Activated T-helper 2 cell treated with anti-CD3 and anti-CD28 coated beads, Interferon-gamma antibody, Interleukin-2, Interleukin-4, amounts not matched to agents 10 μg/mL and 5 μg/mL and 100 μg/mL, durations not matched to agents 14 hours and 24 hours and 36 hours (primary cell): ENCODE results near the gene RBMS3. TPM values are rescaled to one million over a fixed set of nuclear protein-coding genes. Genes with fewer than 3 reads are reported as not detected.

Experiments
- DNase-seq: peaks from one replicate; pipeline ENCODE4 v3.0.0; 2021; ENCODE audit warnings: low spot score
- H3K27ac Mint-ChIP-seq: one replicate; pipeline ENCODE4 v1.8.0; 2021; ENCODE audit warnings: mixed read lengths
- H3K27me3 Mint-ChIP-seq: one replicate; pipeline ENCODE4 v1.8.0; 2021; ENCODE audit warnings: low read depth, mixed read lengths
- H3K36me3 Mint-ChIP-seq: one replicate; pipeline ENCODE4 v1.8.0; 2021; ENCODE audit warnings: low read depth, mixed read lengths
- H3K4me1 Mint-ChIP-seq: one replicate; pipeline ENCODE4 v1.8.0; 2021; ENCODE audit warnings: low read depth, mixed read lengths
- H3K4me3 Mint-ChIP-seq: one replicate; pipeline ENCODE4 v1.8.0; 2021; ENCODE audit warnings: low read depth, mild to moderate bottlenecking, moderate library complexity, mixed read lengths
- H3K9me3 Mint-ChIP-seq: one replicate; pipeline ENCODE4 v1.8.0; 2021; ENCODE audit warnings: mixed read lengths
- intact Hi-C: fragments of 100-400 bp; cut with micrococcal nuclease; formaldehyde crosslinking; loops from one replicate; pipeline ENCODE4 v1.15.1; 2023
- total RNA-seq: library from RNA; stranded (reverse); gene quantifications from 2 replicates; pipeline ENCODE4 v1.2.3, GENCODE V29; 2022

The RBMS3 gene
- total RNA-seq, 1 donor from 2014 or later, result 5.3 TPM

- no peaks in the 10 kb centered on the region for H3K36me3 Mint-ChIP-seq
- H3K4me3 Mint-ChIP-seq, result no peak overlapping the region
- no peak overlapping the region for H3K27ac Mint-ChIP-seq
- no peaks in the 10 kb centered on the region for H3K9me3 Mint-ChIP-seq
- peaks cover 5% of the 10 kb centered on the region for H3K4me1 Mint-ChIP-seq
- H3K27me3 Mint-ChIP-seq, result no peaks in the 10 kb centered on the region
- intact Hi-C loops, result no loop called here
- no peak for DNase-seq
These were observed 89.2 kb downstream of the RBMS3 start for GRCh38 chr3:29370021-29370420.

- intact Hi-C loops, result no loop called here
- Mint-ChIP-seq H3K36me3 (no peaks in the 10 kb centered on the region), H3K4me3 (no peak overlapping the region), H3K27ac (no peak overlapping the region), H3K27me3 (no peaks in the 10 kb centered on the region), H3K9me3 (no peaks in the 10 kb centered on the region), H3K4me1 (peaks cover 5% of the 10 kb centered on the region)
- DNase-seq, result no peak
These were observed 89.9 kb downstream of the RBMS3 start for GRCh38 chr3:29370476-29371420.

GRCh38 chr3:29373131-29373680, 92.3 kb downstream of the RBMS3 start:
- no peak for DNase-seq
- intact Hi-C loops, result no loop called here
- Mint-ChIP-seq H3K27me3 (no peaks in the 10 kb centered on the region), H3K27ac (no peak overlapping the region), H3K36me3 (no peaks in the 10 kb centered on the region), H3K4me1 (peaks cover 5% of the 10 kb centered on the region), H3K4me3 (no peak overlapping the region), H3K9me3 (no peaks in the 10 kb centered on the region)

GRCh38 chr3:29374226-29374625, 93.4 kb downstream of the RBMS3 start:
- Mint-ChIP-seq H3K4me1 (peaks cover 5% of the 10 kb centered on the region), H3K4me3 (no peak overlapping the region), H3K27ac (no peak overlapping the region), H3K9me3 (no peaks in the 10 kb centered on the region), H3K36me3 (no peaks in the 10 kb centered on the region), H3K27me3 (no peaks in the 10 kb centered on the region)
- intact Hi-C loops, result no loop called here
- DNase-seq, result no peak

- Mint-ChIP-seq H3K9me3 (no peaks in the 10 kb centered on the region), H3K27me3 (no peaks in the 10 kb centered on the region), H3K36me3 (no peaks in the 10 kb centered on the region), H3K4me1 (no peaks in the 10 kb centered on the region), H3K4me3 (no peak overlapping the region), H3K27ac (no peak overlapping the region)
- no peak for DNase-seq
- intact Hi-C loops, result no loop called here
These were observed 98.2 kb downstream of the RBMS3 start for GRCh38 chr3:29379097-29379496.

DNA sequence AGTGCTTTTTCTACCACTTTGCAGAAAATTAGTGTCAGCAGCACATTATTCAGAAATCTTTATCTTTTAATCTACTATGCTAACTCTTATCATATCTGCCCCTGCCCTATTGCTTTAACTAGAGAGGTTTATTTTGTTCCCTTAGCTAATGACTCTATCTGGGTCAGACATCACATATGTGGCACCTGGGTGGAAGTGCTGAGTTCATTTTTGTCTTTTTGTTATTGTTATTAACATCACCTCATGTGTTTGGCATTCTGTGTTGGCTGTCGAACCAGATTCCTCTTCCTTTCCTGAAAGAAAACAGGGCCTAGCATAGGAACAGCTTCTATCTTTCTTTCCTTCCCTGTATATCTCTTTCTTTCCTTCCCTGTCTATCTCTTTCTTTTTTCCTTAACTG, 100.7 kb downstream of the RBMS3 start:
- intact Hi-C loops, result no loop called here
- H3K4me3 Mint-ChIP-seq, result no peak overlapping the region
- no peaks in the 10 kb centered on the region for H3K4me1 Mint-ChIP-seq
- H3K27me3 Mint-ChIP-seq, result no peaks in the 10 kb centered on the region
- H3K9me3 Mint-ChIP-seq, result peaks cover 5% of the 10 kb centered on the region
- no peak overlapping the region for H3K27ac Mint-ChIP-seq
- H3K36me3 Mint-ChIP-seq, result no peaks in the 10 kb centered on the region
- DNase-seq, result no peak

- Mint-ChIP-seq H3K4me3 (no peak overlapping the region), H3K4me1 (no peaks in the 10 kb centered on the region), H3K36me3 (no peaks in the 10 kb centered on the region), H3K27me3 (no peaks in the 10 kb centered on the region), H3K9me3 (peaks cover 8% of the 10 kb centered on the region), H3K27ac (no peak overlapping the region)
- DNase-seq, result no peak
- intact Hi-C loops, result no loop called here
These were observed 101.5 kb downstream of the RBMS3 start for GRCh38 chr3:29382409-29382808.

DNA sequence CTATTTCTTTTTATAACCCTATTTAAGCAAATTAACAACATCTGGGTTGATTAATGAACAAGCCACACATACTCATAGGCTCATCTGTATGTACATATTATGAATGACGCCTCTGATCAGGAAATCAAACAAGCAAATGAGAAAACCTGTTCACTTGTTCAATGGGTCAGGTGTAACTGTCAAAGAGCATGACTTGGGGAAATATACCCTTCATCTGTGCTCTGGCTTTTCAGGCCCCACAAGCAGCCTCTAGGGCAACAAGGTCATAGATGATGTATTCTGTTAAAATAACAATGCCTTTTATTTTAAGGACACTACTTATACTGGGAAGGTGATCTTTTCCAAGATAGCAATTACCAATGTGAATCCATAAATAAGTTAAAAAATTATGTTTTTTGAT, 102.0 kb downstream of the RBMS3 start:
- Mint-ChIP-seq H3K4me1 (no peaks in the 10 kb centered on the region), H3K27ac (no peak overlapping the region), H3K36me3 (no peaks in the 10 kb centered on the region), H3K9me3 (peaks cover 8% of the 10 kb centered on the region), H3K27me3 (no peaks in the 10 kb centered on the region), H3K4me3 (no peak overlapping the region)
- intact Hi-C loops, result no loop called here
- no peak for DNase-seq

GRCh38 chr3:29384640-29385039, 103.8 kb downstream of the RBMS3 start:
- H3K27me3 Mint-ChIP-seq, result no peaks in the 10 kb centered on the region
- H3K27ac Mint-ChIP-seq, result no peak overlapping the region
- intact Hi-C loops, result no loop called here

GRCh38 chr3:29385046-29385830, 104.4 kb downstream of the RBMS3 start:
- no peaks in the 10 kb centered on the region for H3K36me3 Mint-ChIP-seq
- intact Hi-C loops, result no loop called here
- peaks cover 8% of the 10 kb centered on the region for H3K9me3 Mint-ChIP-seq
- H3K27ac Mint-ChIP-seq, result no peak overlapping the region
- no peak overlapping the region for H3K4me3 Mint-ChIP-seq
- DNase-seq, result no peak
- no peaks in the 10 kb centered on the region for H3K27me3 Mint-ChIP-seq
- no peaks in the 10 kb centered on the region for H3K4me1 Mint-ChIP-seq

More at GRCh38 chr3:29384640-29385039, 103.8 kb downstream of the RBMS3 start:
- no peak for DNase-seq
- Mint-ChIP-seq H3K36me3 (no peaks in the 10 kb centered on the region), H3K9me3 (peaks cover 8% of the 10 kb centered on the region), H3K4me3 (no peak overlapping the region), H3K4me1 (no peaks in the 10 kb centered on the region)

GRCh38 chr3:29389362-29389761, 108.5 kb downstream of the RBMS3 start:
- Mint-ChIP-seq H3K9me3 (peaks cover 8% of the 10 kb centered on the region), H3K4me1 (no peaks in the 10 kb centered on the region), H3K27me3 (no peaks in the 10 kb centered on the region), H3K27ac (no peak overlapping the region), H3K4me3 (no peak overlapping the region), H3K36me3 (no peaks in the 10 kb centered on the region)
- intact Hi-C loops, result no loop called here
- no peak for DNase-seq

DNA sequence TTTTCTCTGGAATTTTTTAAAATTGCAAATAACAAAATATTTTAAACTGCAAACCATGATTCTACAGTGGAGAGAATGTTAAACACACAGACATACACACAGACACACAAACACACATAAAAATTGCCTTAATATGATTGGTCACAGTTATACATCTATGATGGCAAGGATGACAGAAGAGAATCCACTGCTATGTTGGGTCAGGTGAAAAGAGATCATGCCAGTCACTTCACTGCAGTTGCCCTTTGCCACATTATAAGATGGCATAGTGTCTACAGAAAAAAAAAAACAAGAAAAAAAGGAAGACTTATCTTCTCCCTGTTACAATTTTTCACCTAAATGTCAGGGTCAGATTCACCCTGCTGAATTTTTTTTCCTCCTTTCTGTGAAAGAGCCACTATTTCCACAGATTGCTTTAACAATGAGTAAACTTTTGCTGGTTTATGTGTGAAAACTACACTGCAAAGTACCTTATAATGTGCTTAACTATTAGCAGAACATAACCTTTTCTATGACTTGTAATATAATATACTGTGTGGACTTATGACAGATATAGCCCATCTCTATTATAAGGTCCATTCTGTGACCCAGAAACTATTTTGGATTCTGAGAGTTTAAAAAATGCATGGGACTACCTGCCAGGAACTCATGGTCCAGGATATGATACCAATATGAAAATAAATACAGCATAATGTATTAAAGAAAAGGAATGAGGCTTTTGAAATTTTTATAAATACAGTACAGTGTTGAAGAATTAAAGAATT, 111.9 kb downstream of the RBMS3 start:
- Mint-ChIP-seq H3K27ac (no peak overlapping the region), H3K9me3 (no peaks in the 10 kb centered on the region), H3K4me3 (no peak overlapping the region), H3K4me1 (no peaks in the 10 kb centered on the region), H3K27me3 (no peaks in the 10 kb centered on the region), H3K36me3 (no peaks in the 10 kb centered on the region)
- intact Hi-C loops, result no loop called here
- no peak for DNase-seq
